Inferior parietal cortex (tissue), 1 donor: ENCODE results near the gene THAP4.

Experiments
- DNase-seq: peaks from one replicate; pipeline ENCODE4 v3.0.0-alpha.2; 2016; ENCODE audit errors: extremely low spot score

THAP4 gene, protein sequence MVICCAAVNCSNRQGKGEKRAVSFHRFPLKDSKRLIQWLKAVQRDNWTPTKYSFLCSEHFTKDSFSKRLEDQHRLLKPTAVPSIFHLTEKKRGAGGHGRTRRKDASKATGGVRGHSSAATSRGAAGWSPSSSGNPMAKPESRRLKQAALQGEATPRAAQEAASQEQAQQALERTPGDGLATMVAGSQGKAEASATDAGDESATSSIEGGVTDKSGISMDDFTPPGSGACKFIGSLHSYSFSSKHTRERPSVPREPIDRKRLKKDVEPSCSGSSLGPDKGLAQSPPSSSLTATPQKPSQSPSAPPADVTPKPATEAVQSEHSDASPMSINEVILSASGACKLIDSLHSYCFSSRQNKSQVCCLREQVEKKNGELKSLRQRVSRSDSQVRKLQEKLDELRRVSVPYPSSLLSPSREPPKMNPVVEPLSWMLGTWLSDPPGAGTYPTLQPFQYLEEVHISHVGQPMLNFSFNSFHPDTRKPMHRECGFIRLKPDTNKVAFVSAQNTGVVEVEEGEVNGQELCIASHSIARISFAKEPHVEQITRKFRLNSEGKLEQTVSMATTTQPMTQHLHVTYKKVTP

GRCh38 chr2:241637018-241637794 is at the start of gene THAP4, which contains the start of gene ATG4B:
THAP4 (minus strand) TSS chr2:241637158; CDS start chr2:241637017, 141 bp downstream.
ATG4B (plus strand) TSS chr2:241637693; CDS start chr2:241637715, 22 bp downstream.
- DNase-seq, result peak; percentile 89

GRCh38 chr2:241686324-241686649 is 49.3 kb upstream of the THAP4 start:
- DNase-seq, result no peak

DNA sequence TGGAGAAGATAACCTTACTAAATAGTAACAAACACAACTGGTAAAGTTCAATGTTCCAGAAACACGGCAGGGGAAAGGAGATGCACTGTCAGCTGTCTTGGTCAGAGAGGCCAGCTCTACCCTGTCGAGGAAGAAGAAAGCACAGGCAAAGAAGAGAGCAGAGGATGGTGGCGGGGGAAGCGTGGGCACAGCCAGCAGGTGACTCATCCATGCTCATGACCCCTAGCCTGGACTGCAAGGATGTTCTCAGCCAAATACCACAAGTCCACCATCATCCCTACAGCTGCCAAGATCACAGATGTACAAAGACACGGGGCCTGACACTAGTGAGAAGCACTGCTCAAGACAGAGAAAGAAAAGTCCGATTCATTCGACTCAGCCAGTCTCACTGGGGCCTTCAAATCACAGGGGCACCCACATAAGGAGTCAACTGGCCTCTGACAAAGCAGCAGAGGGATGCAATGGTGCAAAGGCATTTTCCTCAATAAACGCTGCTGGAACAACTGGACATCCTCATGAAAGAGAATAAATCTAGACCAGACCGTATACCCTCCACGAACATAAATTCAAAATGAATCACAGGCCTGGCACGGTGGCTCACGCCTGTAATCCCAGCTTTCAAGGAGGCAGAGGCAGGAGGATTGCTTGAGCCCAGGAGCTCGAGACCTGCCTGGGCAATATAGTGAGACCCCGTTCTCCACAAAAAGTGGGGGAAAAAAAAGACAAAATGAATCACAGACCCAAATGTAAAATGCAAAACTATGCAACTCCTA is 44.1 kb upstream of the THAP4 start:
- no peak for DNase-seq

DNA sequence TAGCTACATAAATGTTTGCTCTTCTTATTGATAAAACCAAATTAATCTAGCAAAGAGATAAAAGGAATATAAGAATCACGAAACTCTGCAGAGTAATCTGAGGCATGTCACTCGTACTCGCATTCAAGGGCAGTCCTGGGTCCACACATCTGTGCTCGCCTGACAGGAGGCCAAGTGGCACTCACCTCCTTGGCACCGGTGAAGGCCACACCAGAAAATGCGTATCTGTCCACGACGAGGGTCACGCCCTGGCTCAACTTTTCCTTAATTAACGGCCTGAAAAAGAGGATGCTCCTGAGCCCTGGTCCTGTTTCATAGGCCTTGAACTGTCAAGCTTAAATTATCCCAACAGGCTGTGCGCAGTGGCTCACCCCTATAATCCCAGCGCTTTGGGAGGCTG is 43.1 kb upstream of the THAP4 start:
- DNase-seq, result no peak

GRCh38 chr2:241678784-241679540 is 42.0 kb upstream of the THAP4 start:
- DNase-seq, result no peak

DNA sequence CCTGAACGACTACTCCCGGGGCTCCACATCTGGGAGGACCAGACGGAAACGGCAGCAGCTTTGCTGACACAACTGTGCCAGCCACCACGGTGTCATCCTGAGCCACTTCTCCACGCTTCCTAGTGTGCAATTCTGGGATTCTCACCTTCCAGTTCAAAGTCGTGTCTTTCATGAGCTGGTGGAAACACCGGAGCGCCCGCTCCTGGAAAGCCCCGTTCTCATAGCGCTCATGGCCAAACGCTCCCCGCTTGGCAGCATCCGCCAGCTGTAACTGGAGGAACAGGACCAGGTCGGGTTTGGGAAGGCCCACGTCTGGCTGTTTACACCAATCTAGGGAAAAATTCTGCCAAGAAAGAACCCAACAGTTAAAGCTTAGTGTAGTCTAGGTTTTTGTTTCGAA is 41.3 kb upstream of the THAP4 start:
- no peak for DNase-seq

- DNase-seq, result no peak
Observed at GRCh38 chr2:241677392-241677791, 40.4 kb upstream of the THAP4 start.

DNA sequence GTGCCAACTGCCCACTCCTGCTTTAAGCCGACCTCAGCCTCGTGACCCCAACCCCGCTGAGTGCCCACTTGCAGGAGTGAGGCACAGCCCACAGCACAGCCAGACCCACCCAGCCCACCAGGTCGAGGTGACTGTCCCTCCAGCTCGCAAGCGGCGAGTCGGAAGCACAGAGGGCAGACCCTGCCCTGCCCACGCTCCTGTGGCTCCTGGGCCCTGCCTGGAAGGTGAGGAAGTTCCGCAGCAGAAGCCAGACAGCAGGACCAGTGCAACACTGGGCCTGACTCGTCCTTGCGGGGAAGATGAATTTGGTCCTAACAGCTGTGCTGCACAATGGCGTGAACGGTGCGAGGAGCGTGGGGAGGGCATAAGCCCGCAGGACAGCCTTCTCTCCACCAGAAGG is 39.7 kb upstream of the THAP4 start:
- DNase-seq, result no peak

DNA sequence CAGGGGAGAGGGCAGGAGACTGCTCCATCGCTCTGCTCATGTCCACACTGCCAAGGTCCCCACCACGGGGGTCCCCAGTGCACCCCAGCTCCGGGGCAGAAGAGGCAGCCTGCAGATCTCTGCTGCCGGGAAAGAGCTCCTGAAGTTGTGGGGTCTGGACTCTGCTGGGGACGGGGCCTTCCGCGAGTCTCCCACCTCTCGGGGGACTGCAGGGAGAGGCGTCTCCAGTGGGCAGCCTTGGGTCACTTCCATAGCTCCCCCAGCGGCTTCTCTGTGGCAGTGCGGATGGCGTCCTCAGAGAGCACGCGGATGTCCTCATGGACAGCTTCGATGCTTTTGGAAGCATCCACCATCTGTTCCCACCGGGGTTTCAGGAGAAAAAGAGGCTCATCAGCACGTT is 38.9 kb upstream of the THAP4 start:
- DNase-seq, result no peak

GRCh38 chr2:241673797-241674725 is 37.1 kb upstream of the THAP4 start:
- no peak for DNase-seq

- no peak for DNase-seq
Observed at GRCh38 chr2:241673189-241673663, 36.3 kb upstream of the THAP4 start.

DNA sequence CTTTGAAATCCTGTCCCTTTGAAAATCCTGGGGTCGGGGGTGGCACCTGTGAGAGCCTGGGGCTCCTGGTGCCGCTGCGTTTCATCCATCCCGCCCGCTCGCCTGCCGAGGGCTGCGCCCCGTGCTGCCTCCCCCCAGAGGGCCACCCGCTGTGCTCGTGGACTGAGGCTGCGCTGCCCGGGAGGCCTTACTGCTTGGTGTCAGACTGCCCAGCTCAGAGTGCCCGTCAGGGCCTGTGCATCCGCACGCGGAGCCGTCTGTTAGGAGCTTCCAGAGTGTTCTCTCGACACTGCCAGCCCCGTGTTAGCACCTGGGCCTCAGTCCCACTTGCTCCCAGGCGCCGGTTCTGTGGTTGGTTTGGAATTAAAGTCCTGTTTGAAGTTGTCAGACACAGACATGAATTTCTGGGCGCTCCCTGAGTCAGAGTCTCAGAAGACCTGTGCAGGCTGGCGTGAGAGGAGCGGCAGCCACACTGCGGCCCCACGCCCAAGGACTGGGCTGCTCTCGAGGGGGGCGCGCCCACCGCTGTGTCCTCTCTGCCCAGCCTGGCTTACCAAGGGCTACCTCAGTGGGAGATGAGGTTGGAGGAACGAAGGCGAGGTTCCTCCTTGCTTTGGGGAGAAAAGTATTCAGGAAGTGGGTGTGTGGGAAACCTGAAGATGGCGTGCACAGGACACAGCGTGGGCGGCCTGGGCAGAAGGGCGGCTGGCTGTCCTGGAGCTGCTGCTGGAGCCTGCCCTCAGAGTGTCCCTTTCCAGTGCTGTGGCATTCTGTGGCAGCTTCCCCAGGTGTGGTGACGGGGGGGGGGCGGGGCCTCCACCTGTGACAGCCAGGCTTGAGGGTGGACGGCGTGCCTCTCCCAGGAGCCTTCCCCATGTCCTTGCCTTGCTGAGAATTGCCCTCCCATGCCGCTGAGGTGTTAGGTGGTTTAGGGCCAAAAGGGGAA is 35.6 kb upstream of the THAP4 start:
- DNase-seq, result no peak

DNA sequence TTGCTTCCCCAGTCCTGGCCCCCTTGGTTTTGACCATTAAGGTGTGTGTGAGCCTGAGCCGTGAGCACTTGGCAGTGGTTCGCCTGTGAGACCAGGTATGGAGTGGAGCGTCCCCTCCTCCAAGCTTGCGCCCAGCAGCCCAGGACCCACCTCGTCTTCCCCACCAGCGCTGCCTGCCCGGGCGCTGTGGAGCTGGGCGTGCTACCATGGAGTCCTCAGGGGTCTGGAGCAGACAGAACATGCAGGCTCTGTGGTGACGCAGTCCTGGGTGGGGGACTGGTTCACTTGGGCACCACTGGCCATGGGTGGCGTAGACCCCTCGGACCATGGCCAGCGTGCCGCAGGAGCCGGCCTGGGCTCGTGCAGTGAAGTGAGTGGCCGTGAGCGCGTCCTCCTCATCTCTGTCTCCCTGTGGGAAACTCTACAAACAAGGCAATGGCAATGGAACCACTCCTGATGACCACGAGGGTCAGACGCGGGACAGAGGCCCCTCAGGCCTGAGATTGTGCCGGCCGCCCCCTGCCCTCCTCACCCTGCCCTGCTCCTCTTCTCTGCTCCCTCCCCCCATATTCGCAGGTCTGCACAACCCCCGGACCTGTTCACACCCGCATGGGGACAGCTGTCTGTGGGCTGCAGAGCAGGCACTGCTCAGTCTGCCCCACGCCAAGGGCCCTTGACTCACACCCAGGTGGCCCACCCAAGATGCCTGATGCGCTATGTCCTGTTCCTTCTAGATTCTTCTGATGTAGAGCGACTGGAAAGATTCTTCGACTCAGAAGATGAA is 34.7 kb upstream of the THAP4 start:
- no peak for DNase-seq

- no peak for DNase-seq
Observed at GRCh38 chr2:241670333-241671110, 33.6 kb upstream of the THAP4 start.

GRCh38 chr2:241668839-241669238 is 31.9 kb upstream of the THAP4 start:
- DNase-seq, result no peak

DNA sequence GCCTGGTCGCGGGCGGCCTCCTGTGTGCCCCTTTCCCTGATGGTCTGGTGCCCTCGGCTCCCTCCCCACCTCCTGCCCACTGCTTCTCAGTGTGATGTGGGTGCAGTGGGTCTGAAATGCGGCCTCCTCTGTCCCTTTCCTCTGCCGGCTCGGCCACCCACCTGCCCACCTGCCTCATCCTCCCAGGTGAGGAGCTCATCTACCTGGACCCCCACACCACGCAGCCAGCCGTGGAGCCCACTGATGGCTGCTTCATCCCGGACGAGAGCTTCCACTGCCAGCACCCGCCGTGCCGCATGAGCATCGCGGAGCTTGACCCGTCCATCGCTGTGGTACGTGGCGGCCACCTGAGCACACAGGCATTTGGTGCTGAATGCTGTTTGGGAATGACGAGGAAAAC is 31.4 kb upstream of the THAP4 start:
- DNase-seq, result no peak
